HG02623 (cell line): ENCODE results near the gene ATXN7.

Experiments
- ATAC-seq: cut with Tn5 transposase; IDR thresholded peaks from one replicate; pipeline ENCODE4 v1.9.1; 2021; ENCODE audit warnings: moderate library complexity; ENCODE audit not compliant: unreplicated experiment

The ATXN7 gene

GRCh38 chr3:63932509-63933212 lies 69.0 kb downstream of the ATXN7 start:
- no peak for ATAC-seq

- ATAC-seq = peak; percentile 59
These were observed 69.8 kb downstream of the ATXN7 start for GRCh38 chr3:63933459-63933858.

- ATAC-seq = no peak
These were observed 70.6 kb downstream of the ATXN7 start for GRCh38 chr3:63934041-63934866.

- ATAC-seq = no peak
These were observed 73.3 kb downstream of the ATXN7 start for GRCh38 chr3:63936925-63937324.

- ATAC-seq = peak; percentile 63
These were observed 74.3 kb downstream of the ATXN7 start for GRCh38 chr3:63937661-63938651.

- no peak for ATAC-seq
These were observed 76.7 kb downstream of the ATXN7 start for GRCh38 chr3:63940389-63940757.

- ATAC-seq = no peak
These were observed 78.9 kb downstream of the ATXN7 start for GRCh38 chr3:63942528-63942927.

GRCh38 chr3:63943678-63944077 lies 80.0 kb downstream of the ATXN7 start:
- ATAC-seq = no peak

GRCh38 chr3:63945558-63946096 lies 82.0 kb downstream of the ATXN7 start:
- no peak for ATAC-seq

GRCh38 chr3:63946753-63947152 lies 83.1 kb downstream of the ATXN7 start:
- ATAC-seq = no peak

- ATAC-seq = no peak
These were observed 83.9 kb downstream of the ATXN7 start for GRCh38 chr3:63947594-63947993.

GRCh38 chr3:63949005-63949404 lies 85.3 kb downstream of the ATXN7 start:
- ATAC-seq = no peak

GRCh38 chr3:63950698-63951097 lies 87.0 kb downstream of the ATXN7 start:
- ATAC-seq = no peak

GRCh38 chr3:63951492-63952247 lies 88.0 kb downstream of the ATXN7 start:
- ATAC-seq = no peak

- no peak for ATAC-seq
These were observed 88.6 kb downstream of the ATXN7 start for GRCh38 chr3:63952248-63952594.

- no peak for ATAC-seq
These were observed 90.5 kb downstream of the ATXN7 start for GRCh38 chr3:63954182-63954581.

GRCh38 chr3:63955036-63955650 lies 91.5 kb downstream of the ATXN7 start:
- no peak for ATAC-seq

GRCh38 chr3:63955830-63956545 lies 92.3 kb downstream of the ATXN7 start:
- no peak for ATAC-seq

- ATAC-seq = no peak
These were observed 95.5 kb downstream of the ATXN7 start for GRCh38 chr3:63959146-63959545.
